ENCODE results near the gene NUBP2. TPM values are rescaled to one million over a fixed set of nuclear protein-coding genes. Genes with fewer than 3 reads are reported as not detected.

Gene NUBP2
- total RNA-seq, 1 experiment from 2014 or later: 35.9 TPM

Small RNA genes within 50 kb of the gene (small RNA-seq; reads per million reads assigned to genes)
- gene MIR3177: 0.16 reads per million

Other genes with a start within 250 kb of the NUBP2 start
- not detected in 2 replicates for gene TMEM204, start 249.3 kb upstream of the NUBP2 start, total RNA-seq (2014; rRNA removed; shearing (Covaris generic); ENCODE audit: low replicate concordance)
- gene IFT140, start 170.9 kb upstream of the NUBP2 start, total RNA-seq (2014; rRNA removed; shearing (Covaris generic); ENCODE audit: low replicate concordance): 13.6 and 16.1 TPM in 2 replicates
- 7.6 TPM in 2 replicates for gene CRAMP1, start 170.6 kb upstream of the NUBP2 start, total RNA-seq (2014; rRNA removed; shearing (Covaris generic); ENCODE audit: low replicate concordance)
- 26.2 and 35.6 TPM in 2 replicates for gene JPT2, start 104.7 kb upstream of the NUBP2 start, total RNA-seq (2014; rRNA removed; shearing (Covaris generic); ENCODE audit: low replicate concordance)
- 59.2 and 82.4 TPM in 2 replicates for gene MAPK8IP3, start 76.8 kb upstream of the NUBP2 start, total RNA-seq (2014; rRNA removed; shearing (Covaris generic); ENCODE audit: low replicate concordance)
- gene NME3, start 11.4 kb upstream of the NUBP2 start, total RNA-seq (2014; rRNA removed; shearing (Covaris generic); ENCODE audit: low replicate concordance): 35.9 and 83.0 TPM in 2 replicates
- 7.7 and 27.2 TPM in 2 replicates for gene EME2, start 10.2 kb upstream of the NUBP2 start, total RNA-seq (2014; rRNA removed; shearing (Covaris generic); ENCODE audit: low replicate concordance)
- 101 and 177 TPM in 2 replicates for gene MRPS34, start 9.8 kb upstream of the NUBP2 start, total RNA-seq (2014; rRNA removed; shearing (Covaris generic); ENCODE audit: low replicate concordance)
- gene SPSB3, start 389 bp upstream of the NUBP2 start, total RNA-seq (2014; rRNA removed; shearing (Covaris generic); ENCODE audit: low replicate concordance): 38.5 and 73.9 TPM in 2 replicates
- not detected in 2 replicates for gene IGFALS, start 10.7 kb downstream of the NUBP2 start, total RNA-seq (2014; rRNA removed; shearing (Covaris generic); ENCODE audit: low replicate concordance)
- gene HAGH, start 43.9 kb downstream of the NUBP2 start, total RNA-seq (2014; rRNA removed; shearing (Covaris generic); ENCODE audit: low replicate concordance): 38.4 and 126 TPM in 2 replicates
- gene FAHD1, start 44.2 kb downstream of the NUBP2 start, total RNA-seq (2014; rRNA removed; shearing (Covaris generic); ENCODE audit: low replicate concordance): 12.6 and 24.6 TPM in 2 replicates
- not detected in 2 replicates for gene MEIOB, start 89.2 kb downstream of the NUBP2 start, total RNA-seq (2014; rRNA removed; shearing (Covaris generic); ENCODE audit: low replicate concordance)
- not detected in 2 replicates for gene HS3ST6, start 135.5 kb downstream of the NUBP2 start, total RNA-seq (2014; rRNA removed; shearing (Covaris generic); ENCODE audit: low replicate concordance)
- gene MSRB1, start 160.2 kb downstream of the NUBP2 start, total RNA-seq (2014; rRNA removed; shearing (Covaris generic); ENCODE audit: low replicate concordance): 4.8 and 18.1 TPM in 2 replicates
- gene RPL3L, start 171.7 kb downstream of the NUBP2 start, total RNA-seq (2014; rRNA removed; shearing (Covaris generic); ENCODE audit: low replicate concordance): not detected in 2 replicates
- gene NDUFB10, start 176.6 kb downstream of the NUBP2 start, total RNA-seq (2014; rRNA removed; shearing (Covaris generic); ENCODE audit: low replicate concordance): 288 and 537 TPM in 2 replicates
- gene RPS2, start 181.9 kb downstream of the NUBP2 start, total RNA-seq (2014; rRNA removed; shearing (Covaris generic); ENCODE audit: low replicate concordance): 3,837 and 4,799 TPM in 2 replicates
- not detected in 2 replicates for gene RNF151, start 183.9 kb downstream of the NUBP2 start, total RNA-seq (2014; rRNA removed; shearing (Covaris generic); ENCODE audit: low replicate concordance)
- 25.4 and 48.6 TPM in 2 replicates for gene TBL3, start 189.1 kb downstream of the NUBP2 start, total RNA-seq (2014; rRNA removed; shearing (Covaris generic); ENCODE audit: low replicate concordance)
- gene NOXO1, start 198.5 kb downstream of the NUBP2 start, total RNA-seq (2014; rRNA removed; shearing (Covaris generic); ENCODE audit: low replicate concordance): not detected in 2 replicates
- gene GFER, start 201.2 kb downstream of the NUBP2 start, total RNA-seq (2014; rRNA removed; shearing (Covaris generic); ENCODE audit: low replicate concordance): 17.0 and 43.8 TPM in 2 replicates
- gene SYNGR3, start 207.0 kb downstream of the NUBP2 start, total RNA-seq (2014; rRNA removed; shearing (Covaris generic); ENCODE audit: low replicate concordance): 5.3 and 16.3 TPM in 2 replicates
- gene ZNF598, start 226.9 kb downstream of the NUBP2 start, total RNA-seq (2014; rRNA removed; shearing (Covaris generic); ENCODE audit: low replicate concordance): 12.6 and 20.5 TPM in 2 replicates
- gene NPW, start 236.8 kb downstream of the NUBP2 start, total RNA-seq (2014; rRNA removed; shearing (Covaris generic); ENCODE audit: low replicate concordance): 3.0 TPM in 1 of 2 replicates, not detected in the other
- gene NHERF2, start 243.9 kb downstream of the NUBP2 start, total RNA-seq (2014; rRNA removed; shearing (Covaris generic); ENCODE audit: low replicate concordance): not detected in 2 replicates